ENCODE measurements around the gene EPB41L4B.

EPB41L4B gene

DNA sequence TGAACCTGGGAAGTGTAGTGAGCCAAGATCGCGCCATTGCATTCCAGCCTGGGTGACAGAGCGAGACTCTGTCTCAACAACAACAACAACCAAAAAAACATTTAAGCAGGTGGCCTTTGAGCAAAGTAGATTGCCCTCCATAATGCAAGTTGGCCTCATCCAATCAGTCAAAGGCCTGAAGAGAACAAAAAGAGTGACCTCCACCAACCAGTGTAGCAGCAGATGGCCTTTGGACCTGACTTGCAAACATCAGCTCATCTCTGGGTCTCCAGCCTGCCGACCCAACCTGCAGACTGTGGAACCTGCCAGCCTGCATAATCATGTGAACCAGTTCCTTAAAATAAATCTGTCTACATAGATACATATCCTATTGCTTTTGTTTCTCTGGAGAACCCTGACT is 161.3 kb downstream of the EPB41L4B start:
- TF ChIP-seq, protein P1, sequence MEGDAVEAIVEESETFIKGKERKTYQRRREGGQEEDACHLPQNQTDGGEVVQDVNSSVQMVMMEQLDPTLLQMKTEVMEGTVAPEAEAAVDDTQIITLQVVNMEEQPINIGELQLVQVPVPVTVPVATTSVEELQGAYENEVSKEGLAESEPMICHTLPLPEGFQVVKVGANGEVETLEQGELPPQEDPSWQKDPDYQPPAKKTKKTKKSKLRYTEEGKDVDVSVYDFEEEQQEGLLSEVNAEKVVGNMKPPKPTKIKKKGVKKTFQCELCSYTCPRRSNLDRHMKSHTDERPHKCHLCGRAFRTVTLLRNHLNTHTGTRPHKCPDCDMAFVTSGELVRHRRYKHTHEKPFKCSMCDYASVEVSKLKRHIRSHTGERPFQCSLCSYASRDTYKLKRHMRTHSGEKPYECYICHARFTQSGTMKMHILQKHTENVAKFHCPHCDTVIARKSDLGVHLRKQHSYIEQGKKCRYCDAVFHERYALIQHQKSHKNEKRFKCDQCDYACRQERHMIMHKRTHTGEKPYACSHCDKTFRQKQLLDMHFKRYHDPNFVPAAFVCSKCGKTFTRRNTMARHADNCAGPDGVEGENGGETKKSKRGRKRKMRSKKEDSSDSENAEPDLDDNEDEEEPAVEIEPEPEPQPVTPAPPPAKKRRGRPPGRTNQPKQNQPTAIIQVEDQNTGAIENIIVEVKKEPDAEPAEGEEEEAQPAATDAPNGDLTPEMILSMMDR (IDR thresholded peaks at IDR 0.05), result no peak
- DNase-seq (ENCODE audit: low spot score), result no peak
- no peak overlapping the region for H3K27ac ChIP-seq
- H3K4me3 ChIP-seq, result no peak overlapping the region

DNA sequence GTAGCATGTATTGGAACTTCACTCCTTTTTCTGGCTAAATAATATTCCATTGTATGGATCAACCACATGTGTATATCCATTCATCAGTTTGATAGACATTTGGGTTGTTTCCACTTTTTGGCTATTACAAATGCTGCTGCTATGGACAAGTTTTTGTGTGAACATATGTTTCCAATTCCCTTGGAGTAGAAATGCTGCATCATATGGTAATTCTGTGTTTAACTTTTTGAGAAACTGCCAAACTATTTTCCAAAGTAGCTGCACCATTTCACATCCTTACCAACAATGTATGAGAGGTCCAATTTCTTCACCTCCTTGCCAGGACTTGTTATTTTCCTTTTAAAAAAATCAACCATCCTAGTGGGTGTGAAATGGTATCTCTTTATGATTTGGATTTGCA is 162.2 kb downstream of the EPB41L4B start:
- Histone ChIP-seq H3K4me3 (no peak overlapping the region), H3K27ac (no peak overlapping the region)
- TF ChIP-seq, protein P1 (IDR thresholded peaks at IDR 0.05), result no peak
- no peak for DNase-seq (ENCODE audit: low spot score)

DNA sequence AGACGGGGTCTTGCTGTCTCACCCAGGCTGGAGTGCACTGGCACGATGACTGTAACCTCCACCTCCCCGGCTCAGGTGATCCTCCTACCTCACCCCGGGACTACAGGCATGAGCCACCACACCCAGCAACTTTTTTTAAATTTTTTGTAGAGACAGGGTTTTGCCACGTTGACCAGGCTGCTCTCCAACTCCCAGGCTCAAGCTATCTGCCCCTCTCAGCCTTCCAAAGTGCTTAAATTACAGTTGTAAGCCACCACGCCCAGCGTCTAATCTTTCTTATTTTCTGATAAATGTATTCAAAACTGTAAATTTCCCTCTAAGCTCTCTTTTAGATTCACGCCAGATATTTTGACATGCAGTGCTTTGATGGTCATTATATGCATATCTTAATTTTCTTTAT is 164.2 kb downstream of the EPB41L4B start:
- Histone ChIP-seq H3K4me3 (no peak overlapping the region), H3K27ac (no peak overlapping the region)
- DNase-seq (ENCODE audit: low spot score), result no peak
- TF ChIP-seq, protein P1 (IDR thresholded peaks at IDR 0.05), result no peak

DNA sequence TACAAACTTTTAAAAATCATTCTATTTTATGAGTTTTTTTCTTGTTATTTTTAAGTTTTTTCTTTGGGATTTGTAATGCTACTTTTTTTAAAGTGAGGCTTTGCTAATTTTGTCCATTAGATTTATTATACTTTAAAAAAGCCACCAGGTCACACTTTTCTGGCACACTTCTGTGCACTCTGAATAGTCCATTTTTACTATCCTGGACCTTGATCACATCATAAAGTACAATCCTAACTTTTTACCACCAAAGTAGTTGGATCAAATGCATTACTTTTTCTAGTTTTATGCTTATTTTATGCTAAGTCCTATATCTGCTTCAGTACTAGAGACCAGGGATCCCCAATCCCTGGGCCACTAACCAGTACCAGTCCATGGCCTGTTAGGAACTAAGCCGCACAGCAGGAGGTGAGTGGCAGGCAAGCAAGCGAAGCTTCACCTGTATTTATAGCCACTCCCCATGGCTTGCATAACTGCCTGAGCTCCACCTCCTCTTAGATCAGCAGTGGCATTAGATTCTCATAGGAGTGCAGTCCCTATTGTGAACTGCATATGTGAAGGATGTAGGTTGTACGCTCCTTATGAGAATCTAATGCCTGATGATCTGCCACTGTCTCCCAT is 169.8 kb downstream of the EPB41L4B start:
- TF ChIP-seq, protein P1 (IDR thresholded peaks at IDR 0.05), result no peak
- H3K4me3 ChIP-seq, result no peak overlapping the region
- DNase-seq (ENCODE audit: low spot score), result no peak
- no peak overlapping the region for H3K27ac ChIP-seq

DNA sequence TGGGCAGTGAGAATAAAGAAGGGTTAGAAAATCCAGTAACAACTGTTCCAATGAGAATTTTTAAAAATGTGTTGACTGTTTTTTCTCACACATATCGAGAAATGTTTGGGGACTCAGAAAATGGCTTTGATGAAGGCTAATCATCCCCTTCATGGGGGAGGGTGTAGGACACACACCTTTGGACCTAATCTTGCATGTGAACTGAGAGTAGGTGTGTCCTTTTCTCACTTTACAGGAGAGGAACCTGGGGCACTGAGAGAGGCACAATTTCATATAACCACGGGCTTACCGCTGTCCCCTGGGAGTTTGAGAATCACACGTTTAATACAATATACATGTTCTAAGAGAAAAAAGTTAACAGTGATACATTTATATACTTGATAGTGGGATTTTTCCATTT is 171.1 kb downstream of the EPB41L4B start:
- H3K27ac ChIP-seq, result no peak overlapping the region
- H3K4me3 ChIP-seq, result no peak overlapping the region
- TF ChIP-seq, protein P1 (IDR thresholded peaks at IDR 0.05), result no peak
- DNase-seq (ENCODE audit: low spot score), result no peak

DNA sequence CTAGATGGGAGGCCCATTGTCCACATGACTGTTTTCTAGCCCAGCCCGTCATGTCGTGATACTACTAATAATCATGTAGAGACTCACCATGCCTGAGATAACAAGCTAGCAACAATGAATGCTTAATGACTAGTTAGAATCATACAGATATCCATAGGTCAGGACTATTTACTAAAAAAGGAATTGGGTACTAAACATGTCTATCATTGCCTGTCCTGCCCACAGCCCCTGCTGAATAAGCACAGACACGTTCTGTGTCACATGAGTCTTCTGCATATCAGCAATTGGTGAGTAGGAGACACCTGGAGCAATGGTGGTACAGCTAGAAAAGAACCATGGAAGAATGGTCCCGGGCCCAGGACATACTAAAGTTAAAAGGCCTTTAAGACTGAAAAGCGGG is 171.8 kb downstream of the EPB41L4B start:
- no peak for DNase-seq (ENCODE audit: low spot score)
- no peak overlapping the region for H3K4me3 ChIP-seq
- H3K27ac ChIP-seq, result no peak overlapping the region
- TF ChIP-seq, protein P1 (IDR thresholded peaks at IDR 0.05), result no peak

DNA sequence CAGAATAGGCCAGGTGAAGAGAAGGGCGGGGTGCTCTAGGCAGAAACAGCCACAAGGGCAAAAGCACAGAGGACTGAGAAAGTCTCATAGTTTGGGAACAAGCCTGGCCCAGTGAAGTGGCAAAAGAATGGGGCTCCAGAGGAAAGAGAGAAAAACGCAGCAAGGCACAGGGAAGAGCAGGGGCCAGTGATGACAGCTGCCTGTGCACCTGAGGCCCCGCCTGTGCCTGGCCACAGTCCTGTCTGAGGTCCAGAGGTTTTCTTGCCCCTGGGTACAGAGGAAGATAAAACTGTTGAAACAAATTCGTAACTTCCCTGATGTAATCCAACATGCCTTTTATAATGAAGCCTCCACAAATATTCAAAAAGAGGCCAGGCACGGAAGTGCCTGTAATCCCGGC is 175.8 kb downstream of the EPB41L4B start:
- TF ChIP-seq, protein P1 (IDR thresholded peaks at IDR 0.05), result no peak
- Histone ChIP-seq H3K27ac (no peak overlapping the region), H3K4me3 (no peak overlapping the region)
- no peak for DNase-seq (ENCODE audit: low spot score)
